HUES6 (cell line): ENCODE results near the gene PNCK.

Experiments
- H3K27ac ChIP-seq: 2 replicates; pipeline ENCODE4 v1.7.0; 2013; ENCODE audit warnings: low read depth, mild to moderate bottlenecking, low read length, inconsistent platforms
- H3K27me3 ChIP-seq: 2 replicates; pipeline ENCODE4 v1.6.1; 2013; ENCODE audit warnings: low read length; ENCODE audit not compliant: control insufficient read depth, insufficient read depth
- H3K36me3 ChIP-seq: 2 replicates; pipeline ENCODE4 v1.6.1; 2013; ENCODE audit warnings: low read length; ENCODE audit not compliant: control insufficient read depth, insufficient read depth
- H3K4me1 ChIP-seq: 2 replicates; pipeline ENCODE4 v1.6.1; 2013; ENCODE audit warnings: low read length; ENCODE audit not compliant: control insufficient read depth, insufficient read depth
- H3K4me3 ChIP-seq: 2 replicates; pipeline ENCODE4 v1.5.1; 2013; ENCODE audit warnings: low read depth, low read length
- H3K9ac ChIP-seq: one replicate; pipeline ENCODE4 v1.6.1; 2013; ENCODE audit warnings: mild to moderate bottlenecking, low read length
- H3K9me3 ChIP-seq: 2 replicates; pipeline ENCODE4 v1.6.1; 2013; ENCODE audit warnings: low read depth, low read length; ENCODE audit not compliant: control insufficient read depth, insufficient read depth

PNCK gene

DNA sequence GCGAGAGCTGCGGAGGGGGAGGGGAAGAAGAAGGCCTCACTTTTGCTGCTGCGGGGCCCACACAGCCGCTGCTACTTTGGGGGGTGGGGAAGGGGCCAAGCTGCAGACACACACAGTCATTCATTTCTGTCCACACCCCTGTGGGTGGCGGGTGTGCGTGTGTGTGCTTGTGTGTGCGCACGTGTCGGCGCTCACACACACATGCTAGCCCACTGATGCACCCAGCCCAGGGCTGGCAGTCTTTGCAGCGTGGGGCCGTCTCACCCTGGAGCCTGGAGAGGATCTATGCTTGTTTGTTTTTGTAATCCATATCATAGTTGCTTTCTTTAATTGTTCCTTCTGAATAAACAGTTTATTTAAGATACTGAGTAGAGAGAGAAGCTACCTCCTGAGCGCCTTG is 22.7 kb downstream of the PNCK start:
- Histone ChIP-seq H3K9me3 (peaks cover 15% of the 10 kb centered on the region; the same call in 1 of the 2 replicates), H3K36me3 (no peaks in the 10 kb centered on the region), H3K27me3 (peaks cover 36% of the 10 kb centered on the region), H3K9ac (no peak overlapping the region), H3K4me1 (peaks cover 4% of the 10 kb centered on the region; the same call in 1 of the 2 replicates), H3K27ac (no peak overlapping the region), H3K4me3 (no peak overlapping the region)

DNA sequence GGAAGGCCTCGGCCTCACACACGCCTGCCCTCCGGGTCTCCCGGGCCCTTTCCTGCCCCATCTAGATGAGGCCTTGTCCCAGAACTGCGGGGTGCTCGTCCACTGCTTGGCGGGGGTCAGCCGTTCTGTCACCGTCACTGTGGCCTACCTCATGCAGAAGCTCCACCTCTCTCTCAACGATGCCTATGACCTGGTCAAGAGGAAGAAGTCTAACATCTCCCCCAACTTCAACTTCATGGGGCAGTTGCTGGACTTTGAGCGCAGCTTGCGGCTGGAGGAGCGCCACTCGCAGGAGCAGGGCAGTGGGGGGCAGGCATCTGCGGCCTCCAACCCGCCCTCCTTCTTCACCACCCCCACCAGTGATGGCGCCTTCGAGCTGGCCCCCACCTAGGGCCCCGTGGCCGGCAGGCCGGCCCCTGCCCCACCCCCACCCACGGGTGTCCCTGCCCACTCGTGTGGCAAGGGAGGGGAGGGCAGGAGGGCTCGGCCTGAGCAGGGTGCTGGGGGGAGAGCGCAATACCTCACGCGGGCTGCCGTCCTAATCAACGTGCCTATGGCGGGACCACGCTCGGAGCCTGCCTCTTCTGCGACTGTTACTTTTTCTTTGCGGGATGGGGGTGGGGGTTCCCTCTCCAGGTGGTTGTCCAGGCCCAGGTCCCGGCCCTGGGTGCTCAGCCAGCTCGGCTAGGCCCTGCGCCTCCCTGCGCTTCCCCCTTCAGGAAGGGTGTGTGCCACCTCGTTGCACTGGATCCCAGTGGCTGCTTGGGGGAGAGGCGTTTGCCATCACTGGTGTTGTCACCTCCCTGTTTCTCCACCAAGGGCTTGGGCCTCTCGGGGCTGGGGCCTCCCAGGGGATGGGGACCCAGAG is 23.5 kb downstream of the PNCK start:
- no peak overlapping the region for H3K27ac ChIP-seq
- peaks cover 5% of the 10 kb centered on the region; the same call in 1 of the 2 replicates for H3K4me1 ChIP-seq
- no peaks in the 10 kb centered on the region for H3K36me3 ChIP-seq
- peaks cover 44% of the 10 kb centered on the region for H3K27me3 ChIP-seq
- H3K9me3 ChIP-seq: peaks cover 15% of the 10 kb centered on the region; the same call in 1 of the 2 replicates
- H3K9ac ChIP-seq: no peak overlapping the region
- H3K4me3 ChIP-seq: no peak overlapping the region

DNA sequence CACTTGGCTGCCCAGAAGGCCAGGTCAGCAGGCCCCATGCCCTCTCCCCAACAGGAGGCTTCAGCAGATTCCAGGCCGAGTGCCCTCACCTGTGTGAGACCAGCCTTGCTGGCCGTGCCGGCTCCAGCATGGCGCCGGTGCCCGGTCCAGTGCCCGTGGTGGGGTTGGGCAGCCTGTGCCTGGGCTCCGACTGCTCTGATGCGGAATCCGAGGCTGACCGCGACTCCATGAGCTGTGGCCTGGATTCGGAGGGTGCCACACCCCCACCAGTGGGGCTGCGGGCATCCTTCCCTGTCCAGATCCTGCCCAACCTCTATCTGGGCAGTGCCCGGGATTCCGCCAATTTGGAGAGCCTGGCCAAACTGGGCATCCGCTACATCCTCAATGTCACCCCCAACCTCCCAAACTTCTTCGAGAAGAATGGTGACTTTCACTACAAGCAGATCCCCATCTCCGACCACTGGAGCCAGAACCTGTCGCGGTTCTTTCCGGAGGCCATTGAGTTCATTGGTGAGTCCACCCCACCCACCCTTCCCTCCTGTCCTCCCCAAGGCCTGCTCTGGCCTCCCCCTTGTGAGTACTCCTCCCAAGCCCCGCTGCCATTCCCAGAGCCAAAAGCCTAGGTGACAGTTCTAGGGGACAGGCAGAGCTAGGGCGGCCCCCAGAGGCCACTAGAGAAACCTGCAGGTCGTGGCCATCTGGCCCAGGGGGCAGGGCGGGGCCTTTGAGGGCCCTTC is 24.3 kb downstream of the PNCK start:
- Histone ChIP-seq H3K4me3 (no peak overlapping the region), H3K9me3 (peaks cover 11% of the 10 kb centered on the region; the same call in 1 of the 2 replicates), H3K9ac (no peak overlapping the region), H3K27ac (no peak overlapping the region), H3K4me1 (peaks cover 12% of the 10 kb centered on the region; the same call in 1 of the 2 replicates), H3K27me3 (peaks cover 52% of the 10 kb centered on the region), H3K36me3 (no peaks in the 10 kb centered on the region)

DNA sequence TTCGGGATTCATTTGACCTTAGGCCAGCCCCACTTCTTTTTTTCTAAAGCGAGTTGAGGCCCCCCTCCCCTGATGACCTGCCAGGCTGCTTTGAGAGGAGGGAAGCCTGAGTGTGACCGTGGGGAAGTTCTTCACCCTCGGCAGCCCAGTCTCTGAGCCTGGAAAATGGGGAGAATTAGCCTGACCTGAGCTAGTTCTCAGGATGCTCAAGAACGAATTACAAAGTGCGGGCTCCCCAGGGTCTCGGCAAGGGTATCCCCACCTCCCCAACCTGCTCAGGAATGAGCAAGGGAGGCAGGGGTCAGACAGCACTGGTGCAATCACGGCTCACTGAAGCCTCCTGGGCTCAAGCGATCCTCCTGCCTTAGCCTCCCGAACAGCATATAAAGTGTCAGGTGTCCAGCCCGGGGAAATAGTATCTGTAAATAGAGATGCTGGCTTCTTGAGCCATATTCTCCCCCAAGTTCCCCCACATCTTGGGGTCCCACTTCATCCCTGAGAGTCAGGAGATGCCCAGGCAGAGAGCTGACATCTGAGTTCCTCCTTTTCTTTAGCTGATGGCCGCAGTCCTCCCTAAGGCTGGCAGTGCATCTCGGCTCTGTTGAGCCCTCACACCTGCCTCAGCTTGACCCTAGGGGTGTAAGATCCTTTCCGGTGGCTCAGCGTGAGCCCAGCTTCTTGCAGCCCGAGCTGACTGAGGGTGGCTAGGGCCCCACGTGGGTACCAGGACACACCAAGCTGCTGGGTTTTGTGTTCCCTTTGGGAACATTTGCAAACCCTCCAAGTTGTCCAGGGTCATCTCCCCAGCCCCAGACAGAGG is 25.0 kb downstream of the PNCK start:
- H3K36me3 ChIP-seq: no peaks in the 10 kb centered on the region
- H3K27ac ChIP-seq: no peak overlapping the region
- H3K4me3 ChIP-seq: no peak overlapping the region
- peaks cover 5% of the 10 kb centered on the region; the same call in 1 of the 2 replicates for H3K9me3 ChIP-seq
- H3K9ac ChIP-seq: no peak overlapping the region
- peaks cover 16% of the 10 kb centered on the region; the same call in 1 of the 2 replicates for H3K4me1 ChIP-seq
- H3K27me3 ChIP-seq: peaks cover 58% of the 10 kb centered on the region

DNA sequence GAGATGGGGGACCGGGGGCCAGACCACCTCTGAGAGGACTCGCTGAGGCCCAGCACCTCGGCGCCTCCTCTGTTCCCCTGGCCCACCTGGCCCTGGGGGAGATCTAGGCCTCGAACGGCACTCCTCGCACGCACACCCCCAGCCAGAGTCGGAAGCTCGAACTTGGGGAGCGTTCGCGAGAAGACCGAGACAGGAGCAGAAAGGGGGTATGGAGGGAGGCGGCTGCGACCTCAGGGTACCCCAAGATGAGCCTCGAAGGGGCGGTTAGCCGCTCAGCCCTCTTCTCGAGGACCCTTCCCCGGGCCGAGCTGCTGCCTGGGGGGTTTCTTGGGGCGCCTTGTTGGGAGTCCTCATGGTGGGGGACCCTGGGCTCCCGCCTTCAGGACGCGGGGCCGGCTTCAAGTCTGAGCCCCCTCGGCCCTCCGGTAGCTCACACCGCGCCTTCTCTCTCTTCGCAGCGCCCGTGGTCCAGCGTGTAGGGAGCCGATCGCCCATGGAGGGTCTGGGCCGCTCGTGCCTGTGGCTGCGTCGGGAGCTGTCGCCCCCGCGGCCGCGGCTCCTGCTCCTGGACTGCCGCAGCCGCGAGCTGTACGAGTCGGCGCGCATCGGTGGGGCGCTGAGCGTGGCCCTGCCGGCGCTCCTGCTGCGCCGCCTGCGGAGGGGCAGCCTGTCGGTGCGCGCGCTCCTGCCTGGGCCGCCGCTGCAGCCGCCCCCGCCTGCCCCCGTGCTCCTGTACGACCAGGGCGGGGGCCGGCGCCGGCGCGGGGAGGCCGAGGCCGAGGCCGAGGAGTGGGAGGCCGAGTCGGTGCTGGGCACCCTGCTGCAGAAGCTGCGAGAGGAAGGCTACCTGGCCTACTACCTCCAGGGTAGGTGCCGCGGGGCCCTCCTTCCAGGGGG is 25.9 kb downstream of the PNCK start:
- Histone ChIP-seq H3K4me3 (peak overlapping the region; percentile 27; the same call in 1 of the 2 replicates), H3K27me3 (peaks cover 66% of the 10 kb centered on the region), H3K4me1 (peaks cover 17% of the 10 kb centered on the region; the same call in 1 of the 2 replicates), H3K27ac (no peak overlapping the region), H3K9ac (no peak overlapping the region), H3K36me3 (no peaks in the 10 kb centered on the region), H3K9me3 (peaks cover 9% of the 10 kb centered on the region; the same call in 1 of the 2 replicates)

DNA sequence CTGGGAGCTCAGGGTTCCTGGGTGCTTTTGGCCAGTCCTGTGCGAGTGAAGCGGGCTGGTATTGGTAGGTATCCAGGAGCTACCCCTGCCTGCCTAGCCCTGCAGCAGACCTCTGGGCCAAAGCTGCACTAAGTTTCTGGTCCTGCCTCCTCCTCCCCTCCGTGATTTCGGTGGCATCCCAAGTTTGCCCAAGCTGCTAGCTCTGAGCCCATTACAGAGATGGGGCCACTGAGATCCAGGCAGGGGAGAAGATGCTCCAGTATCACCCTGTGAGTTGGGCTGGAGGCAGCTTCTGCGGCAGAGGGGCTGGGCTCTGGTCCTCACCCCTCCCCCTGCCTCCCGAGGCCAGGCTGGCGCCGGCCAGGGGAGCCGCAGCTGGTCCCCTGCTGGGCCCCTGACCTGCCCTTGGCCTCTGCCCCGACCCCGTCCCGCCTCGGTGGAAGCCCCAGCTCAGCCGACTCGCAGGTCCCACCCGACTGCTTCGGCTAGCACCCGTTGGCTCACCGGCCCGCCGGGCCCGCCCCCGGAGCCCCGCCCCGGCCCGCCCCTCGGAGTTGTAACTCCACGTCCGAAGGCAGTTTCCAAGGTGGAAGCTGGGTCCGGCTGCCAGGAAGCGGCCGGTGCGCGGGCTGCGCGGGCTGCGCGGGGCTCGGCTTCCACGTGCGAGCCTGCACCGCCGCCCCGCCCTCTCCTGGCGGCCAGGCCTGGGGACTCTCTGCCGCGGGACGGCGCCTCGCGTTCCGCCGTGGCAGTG is 26.8 kb downstream of the PNCK start, which contains the start of gene DUSP9:
DUSP9 (plus strand) TSS at position 584 of the 754 bp plus-strand sequence. CDS start 751 bp downstream, outside the sequence.
- H3K36me3 ChIP-seq: no peaks in the 10 kb centered on the region
- peaks cover 17% of the 10 kb centered on the region; the same call in 1 of the 2 replicates for H3K4me1 ChIP-seq
- peak within 1 kb of the TSS; percentile 33 for H3K4me3 ChIP-seq
- no peak within 1 kb of the TSS for H3K9ac ChIP-seq
- H3K27me3 ChIP-seq: peaks cover 74% of the 10 kb centered on the region
- H3K9me3 ChIP-seq: peaks cover 9% of the 10 kb centered on the region; the same call in 1 of the 2 replicates
- no peak within 1 kb of the TSS for H3K27ac ChIP-seq

DNA sequence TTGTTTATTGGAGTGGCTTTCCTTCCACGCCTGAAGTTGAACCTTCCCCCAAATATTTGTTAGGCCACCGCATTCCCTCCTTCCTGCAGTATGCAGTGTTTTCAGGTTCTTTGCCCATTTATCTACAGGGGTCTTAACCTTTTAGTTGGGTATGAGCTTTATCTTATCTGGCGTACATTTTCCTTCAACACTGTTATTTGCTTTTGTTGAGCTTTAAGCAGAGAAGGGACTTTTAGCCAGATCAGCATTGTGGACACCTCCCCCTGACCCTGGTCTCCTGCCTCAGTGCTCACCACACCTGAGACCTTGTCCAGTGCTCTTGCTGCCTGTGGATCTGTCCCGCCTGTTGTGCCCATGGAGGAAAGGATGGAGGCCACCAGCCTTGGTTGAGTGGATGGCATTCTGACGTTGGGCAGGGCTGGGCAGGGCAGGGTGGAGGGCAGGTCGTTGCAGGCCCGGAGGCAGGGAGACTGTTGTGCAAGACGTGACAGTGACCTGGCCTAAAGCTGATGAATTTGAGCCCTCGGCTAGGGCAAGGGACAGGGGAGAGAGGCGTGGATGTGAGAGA is 27.6 kb downstream of the PNCK start:
- Histone ChIP-seq H3K4me1 (peaks cover 25% of the 10 kb centered on the region; the same call in 1 of the 2 replicates), H3K27me3 (peaks cover 82% of the 10 kb centered on the region), H3K4me3 (no peak overlapping the region), H3K9me3 (peaks cover 4% of the 10 kb centered on the region; the same call in 1 of the 2 replicates), H3K9ac (no peak overlapping the region), H3K36me3 (no peaks in the 10 kb centered on the region), H3K27ac (no peak overlapping the region)

DNA sequence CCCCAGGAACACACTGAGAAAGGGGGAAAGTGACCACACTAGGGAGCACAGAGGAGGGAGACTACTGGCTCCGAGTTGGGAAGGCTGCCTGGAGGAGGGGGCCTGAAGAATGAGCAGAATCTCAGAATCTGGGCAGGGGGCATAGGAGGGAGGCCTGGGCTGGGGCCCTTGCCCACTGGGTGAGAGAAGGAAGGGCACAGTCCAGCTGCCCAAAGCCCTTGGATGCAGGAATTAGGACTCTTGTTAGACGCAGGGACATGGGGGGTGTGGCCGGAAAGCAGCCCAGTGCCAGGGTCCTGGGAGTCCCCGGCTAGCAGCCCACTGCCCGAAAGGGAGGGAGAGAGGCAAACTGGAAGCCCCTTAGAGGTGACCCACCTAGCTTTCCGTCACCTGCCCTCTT is 28.5 kb downstream of the PNCK start:
- no peak overlapping the region for H3K9ac ChIP-seq
- peaks cover 90% of the 10 kb centered on the region for H3K27me3 ChIP-seq
- H3K36me3 ChIP-seq: no peaks in the 10 kb centered on the region
- peaks cover 7% of the 10 kb centered on the region; the same call in 1 of the 2 replicates for H3K9me3 ChIP-seq
- H3K27ac ChIP-seq: no peak overlapping the region
- H3K4me3 ChIP-seq: no peak overlapping the region; the same call in 1 of the 2 replicates
- H3K4me1 ChIP-seq: peaks cover 31% of the 10 kb centered on the region; the same call in 1 of the 2 replicates
